ENCODE results near the gene WDFY4. TPM values are rescaled to one million over a fixed set of nuclear protein-coding genes. Genes with fewer than 3 reads are reported as not detected.

Gene WDFY4
- total and polyA plus RNA-seq, 2 of the 13 experiments (the other 11 are each of a cell fraction or from before 2014, with no cell fraction given), result not detected

- H2AFZ ChIP-seq (ENCODE audit: low read length), result no peak overlapping the region
- ChIA-PET POLR2A (no interaction called here), CTCF (ENCODE audit: low intra/inter-chr PET ratio, low total read pairs) (no interaction called here)
- no peaks in the 10 kb centered on the region for H3K9me3 ChIP-seq (ENCODE audit: low read length)
- intact Hi-C loops (cut with micrococcal nuclease; ENCODE audit: unreplicated experiment), result no loop called here
- no peak overlapping the region for H3K9ac ChIP-seq (ENCODE audit: insufficient read depth, low read depth, low read length)
- TF ChIP-seq MAFK (conservative IDR thresholded peaks at IDR 0.05 in 1 of 2, IDR thresholded peaks at IDR 0.05 in 1 of 2; ENCODE audit: low read length in 2 of 2) (no peak), XRCC5 (optimal IDR thresholded peaks at IDR 0.05; ENCODE audit: low read length) (no peak), MED13 (CRISPR knock-in tag; IDR thresholded peaks at IDR 0.05) (no peak), FOXK1 (CRISPR knock-in tag; IDR thresholded peaks at IDR 0.05; ENCODE audit: borderline replicate concordance, low read depth) (no peak), ZNF747 (CRISPR knock-in tag; IDR thresholded peaks at IDR 0.05; ENCODE audit: borderline replicate concordance) (no peak), MNT (IDR thresholded peaks at IDR 0.05) (peak; percentile 97), JUN (CRISPR knock-in tag; IDR thresholded peaks at IDR 0.05) (no peak)
- no peak overlapping the region for H3K4me2 ChIP-seq (ENCODE audit: low read depth, low read length)
- H3K27me3 ChIP-seq (ENCODE audit: control insufficient read depth in 1 of 2, insufficient read depth in 2 of 2, low read length in 2 of 2), result no peaks in the 10 kb centered on the region; a peak in 1 of 5 replicates
- FAIRE-seq (no peak), DNase-seq (ENCODE audit: low spot score) (no peak), ATAC-seq (no peak)
- no peaks in the 10 kb centered on the region for H3K79me2 ChIP-seq (ENCODE audit: insufficient read depth, low read length)
- in situ Hi-C loops (cut with HindIII; ENCODE audit: extremely low pct_ligation_motif_present, low pct_unique_long_range_greater_than_20kb), result loop anchor here (10.0 kb wide), 1 partner anchor 280 kb away; no protein-coding TSS in a partner anchor
- no peaks in the 10 kb centered on the region for H4K20me1 ChIP-seq (ENCODE audit: insufficient read depth, low read length)
- BruUV-seq (replicated peaks), result no TSS peak
- H3K27ac ChIP-seq (ENCODE audit: extremely low read length, insufficient read depth, low read length), result no peak overlapping the region
- H3K4me1 ChIP-seq (ENCODE audit: insufficient read depth, low read length), result no peaks in the 10 kb centered on the region
- H3K36me3 ChIP-seq (replicated peaks in 1 of 2; ENCODE audit: control insufficient read depth in 1 of 2, insufficient read depth in 2 of 2, low read length in 2 of 2), result no peaks in the 10 kb centered on the region
- H3K4me3 ChIP-seq (replicated peaks in 1 of 3; ENCODE audit: insufficient read depth in 1 of 3, low read depth in 2 of 3, low read length in 3 of 3), result no peak overlapping the region
- WGBS (ENCODE audit: low lambda C conversion rate), result 13% methylated on average over 9 of the region's 9 CpGs
These were observed 199.7 kb downstream of the WDFY4 start for GRCh38 chr10:48884179-48885045.

Data from HepG2 (cell line).